Measurements from ENCODE around the gene C2orf69.

DNA sequence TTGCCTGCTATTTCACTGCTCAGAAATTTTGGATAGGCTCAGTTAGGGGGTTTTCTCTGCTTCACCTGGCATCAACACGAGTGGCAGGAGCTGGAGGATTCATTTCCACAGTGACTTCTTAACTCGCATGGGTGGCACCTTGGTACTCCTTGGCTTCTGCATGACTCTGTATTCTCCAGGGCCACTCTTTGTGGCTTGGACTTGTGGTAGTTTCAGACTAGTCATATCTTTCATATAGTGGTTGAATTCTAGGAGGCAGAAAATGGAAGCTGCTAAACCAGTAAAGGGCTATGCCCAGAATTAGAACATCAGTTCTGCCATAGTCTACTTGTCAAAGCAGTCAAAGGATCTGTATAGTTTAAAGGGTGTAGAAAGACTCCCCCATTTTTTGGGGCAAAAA, 51.1 kb downstream of the C2orf69 start:
- TF ChIP-seq, protein P1, sequence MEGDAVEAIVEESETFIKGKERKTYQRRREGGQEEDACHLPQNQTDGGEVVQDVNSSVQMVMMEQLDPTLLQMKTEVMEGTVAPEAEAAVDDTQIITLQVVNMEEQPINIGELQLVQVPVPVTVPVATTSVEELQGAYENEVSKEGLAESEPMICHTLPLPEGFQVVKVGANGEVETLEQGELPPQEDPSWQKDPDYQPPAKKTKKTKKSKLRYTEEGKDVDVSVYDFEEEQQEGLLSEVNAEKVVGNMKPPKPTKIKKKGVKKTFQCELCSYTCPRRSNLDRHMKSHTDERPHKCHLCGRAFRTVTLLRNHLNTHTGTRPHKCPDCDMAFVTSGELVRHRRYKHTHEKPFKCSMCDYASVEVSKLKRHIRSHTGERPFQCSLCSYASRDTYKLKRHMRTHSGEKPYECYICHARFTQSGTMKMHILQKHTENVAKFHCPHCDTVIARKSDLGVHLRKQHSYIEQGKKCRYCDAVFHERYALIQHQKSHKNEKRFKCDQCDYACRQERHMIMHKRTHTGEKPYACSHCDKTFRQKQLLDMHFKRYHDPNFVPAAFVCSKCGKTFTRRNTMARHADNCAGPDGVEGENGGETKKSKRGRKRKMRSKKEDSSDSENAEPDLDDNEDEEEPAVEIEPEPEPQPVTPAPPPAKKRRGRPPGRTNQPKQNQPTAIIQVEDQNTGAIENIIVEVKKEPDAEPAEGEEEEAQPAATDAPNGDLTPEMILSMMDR (conservative IDR thresholded peaks at IDR 0.05): no peak
- no peak for TF ChIP-seq ZFX (IDR thresholded peaks at IDR 0.05)

All from C4-2B (cell line).